Suppressor macrophage (primary cell): Measurements from ENCODE around the gene PIN1.

Source experiments
- DNase-seq, 4 experiments: peaks; one replicate each; pipeline ENCODE4 v3.0.0-alpha.2; 2020 to 2022

The PIN1 gene

DNA sequence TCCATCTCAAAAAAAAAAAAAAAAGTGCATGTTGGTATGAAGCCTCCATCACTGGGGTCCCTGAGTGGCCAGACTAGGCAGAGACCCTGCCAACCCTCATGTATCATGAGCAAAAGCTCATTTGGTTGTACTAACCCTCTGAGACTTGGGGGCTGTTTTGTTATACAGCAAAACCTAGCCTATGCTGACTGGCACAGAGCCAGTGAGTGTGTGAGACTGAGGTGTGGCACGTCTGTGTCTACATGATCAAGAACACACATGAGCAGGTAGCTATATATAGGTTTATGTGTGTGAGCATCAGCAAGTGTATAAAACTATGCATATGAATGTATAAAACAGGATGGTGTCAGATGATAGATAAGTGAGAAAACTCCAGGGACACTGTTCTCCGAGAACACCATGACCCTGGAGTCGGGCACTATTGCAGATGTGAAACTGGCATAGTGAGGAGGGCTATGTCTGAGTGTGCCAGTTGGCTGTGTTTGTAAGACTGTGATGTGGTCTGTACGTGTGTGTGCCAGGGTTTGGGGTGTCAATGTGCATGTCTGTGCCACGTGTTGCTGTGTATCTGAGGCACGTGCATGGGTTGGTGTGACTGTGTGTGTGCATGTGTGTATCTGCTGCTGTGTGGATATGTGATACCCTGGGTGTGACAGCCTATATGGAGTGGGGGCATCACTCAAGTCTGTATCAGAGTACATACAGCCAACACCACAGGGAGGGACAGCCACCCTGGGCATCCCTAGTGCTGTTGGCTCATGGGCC lies 56.7 kb downstream of the PIN1 start:
- DNase-seq = no peak
